ENCODE data around the gene NELL2. TPM values are rescaled to one million over a fixed set of nuclear protein-coding genes. Genes with fewer than 3 reads are reported as not detected.

NELL2 gene
- total RNA-seq, 1 donor = 0.36 TPM

GRCh38 chr12:44655846-44656245 lies 220.3 kb downstream of the NELL2 start:
- DNase-seq (ENCODE audit: low read depth) = no peak
- H3K4me3 ChIP-seq (ENCODE audit: low read depth, low read length) = no peak overlapping the region
- no peak for TF ChIP-seq CTCF (IDR thresholded peaks at IDR 0.05; ENCODE audit: insufficient read depth, low read length)

GRCh38 chr12:44654646-44655639 lies 221.2 kb downstream of the NELL2 start:
- H3K4me3 ChIP-seq (ENCODE audit: low read depth, low read length) = no peak overlapping the region
- no peak for TF ChIP-seq CTCF (IDR thresholded peaks at IDR 0.05; ENCODE audit: insufficient read depth, low read length)
- DNase-seq (ENCODE audit: low read depth) = no peak

GRCh38 chr12:44653861-44654527 lies 222.1 kb downstream of the NELL2 start:
- no peak overlapping the region for H3K4me3 ChIP-seq (ENCODE audit: low read depth, low read length)
- no peak for TF ChIP-seq CTCF (IDR thresholded peaks at IDR 0.05; ENCODE audit: insufficient read depth, low read length)
- no peak for DNase-seq (ENCODE audit: low read depth)

- no peak for TF ChIP-seq CTCF (IDR thresholded peaks at IDR 0.05; ENCODE audit: insufficient read depth, low read length)
- no peak overlapping the region for H3K4me3 ChIP-seq (ENCODE audit: low read depth, low read length)
- no peak for DNase-seq (ENCODE audit: low read depth)
Measured at GRCh38 chr12:44649693-44650092, 226.4 kb downstream of the NELL2 start.

- no peak for DNase-seq (ENCODE audit: low read depth)
- no peak for TF ChIP-seq CTCF (IDR thresholded peaks at IDR 0.05; ENCODE audit: insufficient read depth, low read length)
- no peak overlapping the region for H3K4me3 ChIP-seq (ENCODE audit: low read depth, low read length)
Measured at GRCh38 chr12:44647917-44648690, 228.0 kb downstream of the NELL2 start.

GRCh38 chr12:44640427-44641190 lies 235.5 kb downstream of the NELL2 start:
- no peak for TF ChIP-seq CTCF (IDR thresholded peaks at IDR 0.05; ENCODE audit: insufficient read depth, low read length)
- no peak overlapping the region for H3K4me3 ChIP-seq (ENCODE audit: low read depth, low read length)
- DNase-seq (ENCODE audit: low read depth) = no peak
